Smooth muscle cell (in vitro differentiated cells): ENCODE results near the gene RBM45. TPM values are rescaled to one million over a fixed set of nuclear protein-coding genes. Genes with fewer than 3 reads are reported as not detected.
A peak's percentile ranks its signal among the peaks of the same experiment; 100 is the strongest.

ENCODE experiments used
- DNase-seq: peaks from one replicate; lab custom pipeline; 2025; ENCODE audit not compliant: unreplicated experiment; lab: John Stamatoyannopoulos, UW
- H2AFZ ChIP-seq: fragments of 200-600 bp; sonication (generic); 2 replicates; pipeline ENCODE4 v1.6.0; 2016; ENCODE audit warnings: antibody characterized with exemption, low read depth, mild to moderate bottlenecking
- H3F3A ChIP-seq: fragments of 200-600 bp; sonication (generic); 2 replicates; pipeline ENCODE4 v1.6.0; 2017; ENCODE audit warnings: antibody characterized with exemption, low read depth
- H3K27ac ChIP-seq: fragments of 200-600 bp; sonication (generic); 2 replicates; pipeline ENCODE4 v1.5.1; 2016; ENCODE audit warnings: low read depth, mild to moderate bottlenecking
- H3K27me3 ChIP-seq: fragments of 200-600 bp; sonication (generic); 2 replicates; pipeline ENCODE4 v1.6.1; 2016; ENCODE audit warnings: low read depth, mild to moderate bottlenecking
- H3K36me3 ChIP-seq: fragments of 200-600 bp; sonication (generic); 2 replicates; pipeline ENCODE4 v1.5.1; 2016; ENCODE audit warnings: low read depth
- H3K4me1 ChIP-seq: fragments of 200-600 bp; sonication (generic); 2 replicates; pipeline ENCODE4 v1.5.1; 2016; ENCODE audit warnings: low read depth
- H3K4me2 ChIP-seq: fragments of 200-600 bp; sonication (generic); 2 replicates; pipeline ENCODE4 v1.6.0; 2016; ENCODE audit warnings: mild to moderate bottlenecking
- H3K4me3 ChIP-seq: fragments of 200-600 bp; sonication (generic); 2 replicates; pipeline ENCODE4 v1.5.1; 2016; ENCODE audit warnings: mild to moderate bottlenecking
- H3K79me2 ChIP-seq: fragments of 200-600 bp; sonication (generic); 2 replicates; pipeline ENCODE4 v1.6.0; 2016; ENCODE audit warnings: low read depth, mild to moderate bottlenecking
- H3K9ac ChIP-seq: fragments of 200-600 bp; sonication (generic); 2 replicates; pipeline ENCODE4 v1.6.0; 2016; ENCODE audit warnings: low read depth
- H3K9me3 ChIP-seq: fragments of 200-600 bp; sonication (generic); replicated peaks from 2 replicates; pipeline ENCODE4 v1.5.1; 2016; ENCODE audit warnings: low read depth
- H4K20me1 ChIP-seq: fragments of 200-600 bp; sonication (generic); 2 replicates; pipeline ENCODE4 v1.6.0; 2016; ENCODE audit warnings: low read depth
- CTCF ChIP-seq: fragments of 200-600 bp; sonication (generic); IDR thresholded peaks from 2 replicates; pipeline ENCODE4 v1.5.1; 2017; ENCODE audit warnings: borderline replicate concordance, mild to moderate bottlenecking, antibody characterized with exemption; ENCODE audit not compliant: insufficient read depth, poor library complexity, severe bottlenecking
- WGBS: methylation state at CpG from one replicate; pipeline ENCODE4 v1.1.7; 2016; ENCODE audit warnings: low lambda C conversion rate; 5-methylcytosine and 5-hydroxymethylcytosine counted together
- polyA plus RNA-seq: library from polyadenylated mRNA; unstranded; fragments of >200 nt; fragmentation: Nextera tagmentation; extraction: Ambion mirVana; gene quantifications from 2 replicates; pipeline ENCODE4 v1.2.1, GENCODE V29; 2016
- total RNA-seq: library from RNA; depleted of rRNA; stranded (reverse); fragments of >200 nt; gene quantifications from 2 replicates; pipeline ENCODE4 v1.2.3, GENCODE V29; 2014

The RBM45 gene
- total and polyA plus RNA-seq, 2 experiments from 2014 or later: 10.2 to 12.5 TPM

- H4K20me1 ChIP-seq: no peaks in the 10 kb centered on the region
Observed at GRCh38 chr2:178072000-178072382, 40.2 kb upstream of the RBM45 start.

GRCh38 chr2:178072383-178073301, 39.6 kb upstream of the RBM45 start, which contains the start of gene PDE11A:
PDE11A (minus strand) TSS chr2:178072777; CDS start chr2:178072437, 340 bp downstream.
- Histone ChIP-seq H2AFZ (peak within 1 kb of the TSS; percentile 98), H3K36me3 (no peaks in the 10 kb centered on the region), H3K27me3 (peaks cover 7% of the 10 kb centered on the region), H3K79me2 (no peaks in the 10 kb centered on the region), H3K9ac (peak within 1 kb of the TSS; percentile 32), H3K4me3 (peak within 1 kb of the TSS; percentile 65), H3F3A (no peaks in the 10 kb centered on the region), H3K27ac (no peak within 1 kb of the TSS), H3K9me3 (no peaks in the 10 kb centered on the region), H4K20me1 (no peaks in the 10 kb centered on the region), H3K4me1 (peaks cover 6% of the 10 kb centered on the region), H3K4me2 (peak within 1 kb of the TSS; percentile 96)
- peak; percentile 41 for DNase-seq
- no peak for TF ChIP-seq CTCF
- 5% methylated on average over 44 of the region's 44 CpGs for WGBS

More at GRCh38 chr2:178072000-178072382, 40.2 kb upstream of the RBM45 start:
- 93% methylated on average over 11 of the region's 11 CpGs for WGBS
- no peaks in the 10 kb centered on the region for H3K9me3 ChIP-seq
- H3K9ac ChIP-seq: no peak overlapping the region
- H3K4me1 ChIP-seq: peaks cover 6% of the 10 kb centered on the region
- no peak for TF ChIP-seq CTCF
- H2AFZ ChIP-seq: peak overlapping the region; percentile 98
- peak overlapping the region; percentile 65 for H3K4me3 ChIP-seq
- peak overlapping the region; percentile 96 for H3K4me2 ChIP-seq
- peaks cover 7% of the 10 kb centered on the region for H3K27me3 ChIP-seq
- H3F3A ChIP-seq: no peaks in the 10 kb centered on the region
- DNase-seq: no peak
- no peaks in the 10 kb centered on the region for H3K36me3 ChIP-seq
- H3K79me2 ChIP-seq: no peaks in the 10 kb centered on the region
- H3K27ac ChIP-seq: no peak overlapping the region

- Histone ChIP-seq H3K4me3 (no peak overlapping the region), H3K4me2 (no peak overlapping the region), H3F3A (no peaks in the 10 kb centered on the region), H3K9me3 (no peaks in the 10 kb centered on the region), H3K27ac (no peak overlapping the region), H3K9ac (no peak overlapping the region), H4K20me1 (no peaks in the 10 kb centered on the region), H2AFZ (no peak overlapping the region), H3K36me3 (no peaks in the 10 kb centered on the region), H3K79me2 (no peaks in the 10 kb centered on the region), H3K27me3 (peaks cover 3% of the 10 kb centered on the region), H3K4me1 (peaks cover 6% of the 10 kb centered on the region)
- DNase-seq: no peak
- no peak for TF ChIP-seq CTCF
- WGBS: 91% methylated on average over 8 of the region's 8 CpGs
Observed at GRCh38 chr2:178074123-178075005, 37.9 kb upstream of the RBM45 start.
